Upper lobe of left lung (tissue), 4 donors: ENCODE data around the gene GOLGA6L7.
"Not testable (repeated sequence)": the region's sequence is repeated elsewhere in the genome, so short reads cannot be mapped to it uniquely, and the experiment has no call there.

Experiments used
- CTCF ChIP-seq, 6 experiments: fragments of 450-650 bp in 4 of 6; fragments of 200-600 bp in 2 of 6; sonication (generic) in 2 of 6; IDR thresholded peaks; one replicate each; pipeline ENCODE4 v1.5.1; 2016 to 2019; ENCODE audit warnings: antibody characterized with exemption in 6 of 6
- EP300 ChIP-seq, 4 donors: sonication (generic); formaldehyde crosslinking; IDR thresholded peaks; one replicate each; pipeline ENCODE4 v1.5.1; 2017; ENCODE audit warnings: antibody characterized with exemption in 4 of 4, control low read depth in 2 of 4
- POLR2AphosphoS5 ChIP-seq, 2 donors: sonication (generic); formaldehyde crosslinking; IDR thresholded peaks; one replicate each; pipeline ENCODE4 v1.5.1; 2017; ENCODE audit warnings: antibody characterized with exemption in 2 of 2

GRCh38 chr15:28814059-28814458 is 34.4 kb downstream of the GOLGA6L7 start:
- TF ChIP-seq EP300, CTCF, POLR2AphosphoS5 (IDR thresholded peaks at IDR 0.05): not testable (repeated sequence)
